GM19193 (cell line): ENCODE data around the gene ITFG2.

Source experiments
- POLR2A ChIP-seq: IDR thresholded peaks from 4 replicates; pipeline ENCODE4 v1.6.1; 2011; ENCODE audit not compliant: insufficient read depth, insufficient read length; ENCODE audit errors: extremely low read depth

Gene ITFG2

GRCh38 chr12:2792671-2793500 lies 19.6 kb upstream of the ITFG2 start:
- TF ChIP-seq POLR2A = no peak

- TF ChIP-seq POLR2A = no peak
Observed at GRCh38 chr12:2793561-2793960, 18.9 kb upstream of the ITFG2 start.

GRCh38 chr12:2794191-2794735 lies 18.2 kb upstream of the ITFG2 start:
- TF ChIP-seq POLR2A = no peak

GRCh38 chr12:2794736-2795289 lies 17.7 kb upstream of the ITFG2 start, which contains the start of gene FKBP4:
Gene FKBP4, plus strand, starts transcription at chr12:2794970. Its CDS starts 170 bp downstream, at chr12:2795140.
- TF ChIP-seq POLR2A = peak; percentile 75

- peak; percentile 43 for TF ChIP-seq POLR2A
Observed at GRCh38 chr12:2795291-2796186, 16.9 kb upstream of the ITFG2 start.

GRCh38 chr12:2796187-2796666 lies 16.2 kb upstream of the ITFG2 start:
- no peak for TF ChIP-seq POLR2A

GRCh38 chr12:2797721-2798418 lies 14.6 kb upstream of the ITFG2 start:
- no peak for TF ChIP-seq POLR2A

- no peak for TF ChIP-seq POLR2A
Observed at GRCh38 chr12:2800046-2800570, 12.4 kb upstream of the ITFG2 start.

GRCh38 chr12:2801044-2801783 lies 11.3 kb upstream of the ITFG2 start:
- no peak for TF ChIP-seq POLR2A

- TF ChIP-seq POLR2A = no peak
Observed at GRCh38 chr12:2803635-2804392, 8.7 kb upstream of the ITFG2 start.

- no peak for TF ChIP-seq POLR2A
Observed at GRCh38 chr12:2804393-2805142, 7.9 kb upstream of the ITFG2 start.

- no peak for TF ChIP-seq POLR2A
Observed at GRCh38 chr12:2805143-2805520, 7.3 kb upstream of the ITFG2 start.
